GM21737 (cell line): ENCODE results near the gene TRPM3.

Experiments
- ATAC-seq: cut with Tn5 transposase; IDR thresholded peaks from one replicate; pipeline ENCODE4 v1.9.1; 2021; ENCODE audit warnings: mild to moderate bottlenecking, moderate library complexity; ENCODE audit not compliant: unreplicated experiment

The TRPM3 gene

GRCh38 chr9:71121275-71122021, at the start of gene TRPM3:
TRPM3 (minus strand) TSS chr9:71121621; CDS start chr9:71121354, 267 bp downstream.
- no peak for ATAC-seq

DNA sequence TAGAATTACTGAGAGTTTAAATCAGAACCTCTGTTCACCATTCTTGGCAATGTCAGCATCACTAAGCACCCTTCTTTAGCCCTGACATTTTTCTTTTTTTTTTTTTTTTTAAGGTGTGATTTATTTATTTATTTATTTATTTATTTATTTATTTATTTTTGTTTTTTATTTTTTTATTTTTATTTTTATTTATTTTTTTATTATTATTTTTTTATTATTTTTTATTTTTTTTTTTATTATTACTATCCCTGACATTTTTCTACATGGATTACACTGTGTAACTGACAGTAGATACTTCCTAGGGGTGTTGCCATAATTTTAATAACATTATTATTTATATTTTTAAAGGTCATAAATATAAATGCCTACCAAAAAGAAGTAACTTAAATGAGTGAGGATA, 47.0 kb upstream of the TRPM3 start:
- ATAC-seq, result no peak

DNA sequence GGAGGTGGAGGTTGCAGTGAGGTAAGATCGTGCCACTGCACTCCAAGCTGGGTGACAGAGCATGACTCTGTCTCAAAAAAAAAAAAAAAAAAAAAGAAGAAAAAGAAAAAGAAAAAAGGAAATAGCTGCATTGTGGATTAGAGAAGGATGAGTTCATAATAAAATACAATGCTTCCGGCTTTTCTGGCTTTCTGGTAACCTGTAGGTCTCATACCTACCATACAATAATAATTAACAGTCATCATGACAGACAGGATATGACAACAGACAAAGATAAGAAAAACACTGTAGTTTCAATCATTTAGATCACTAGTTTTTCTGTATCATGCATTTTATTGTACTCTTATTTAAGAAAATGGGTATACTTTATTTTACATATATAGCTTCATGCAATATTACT, 40.7 kb upstream of the TRPM3 start:
- no peak for ATAC-seq

DNA sequence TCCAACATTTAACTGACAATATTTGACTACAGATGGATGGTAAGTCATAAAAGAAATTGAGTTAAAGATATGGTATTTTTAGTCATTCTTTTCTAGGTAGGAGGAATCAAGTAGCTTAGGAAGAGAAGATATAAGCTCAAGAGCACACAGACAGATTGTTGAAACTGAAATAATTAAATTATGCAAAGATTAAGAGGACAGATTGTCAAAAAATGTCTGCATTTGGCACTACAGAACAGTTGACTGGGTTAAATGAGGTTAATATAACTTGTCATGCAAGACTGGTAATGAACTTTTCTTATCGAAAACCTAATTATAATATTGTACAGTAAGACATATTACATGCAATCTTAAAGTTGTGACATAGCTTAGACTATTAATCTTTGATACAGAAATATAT, 36.3 kb upstream of the TRPM3 start:
- ATAC-seq, result no peak

DNA sequence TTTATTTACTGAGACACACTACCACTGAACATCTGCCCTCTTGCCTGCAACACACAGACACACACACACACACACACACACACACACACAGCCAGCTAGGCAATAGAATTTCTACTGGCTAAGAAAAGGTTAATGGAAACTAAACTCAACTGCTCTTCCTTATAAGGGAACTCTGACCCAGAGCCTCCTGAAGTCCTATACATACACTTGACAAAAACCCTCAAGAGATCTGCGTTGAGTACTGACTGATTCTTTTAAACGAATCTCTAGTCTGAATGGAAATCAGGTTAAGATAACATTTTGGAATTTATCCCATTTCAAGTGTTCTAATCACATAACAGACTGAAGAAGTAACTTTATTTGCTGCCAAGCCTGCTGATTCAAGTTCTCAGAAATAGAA, 25.9 kb upstream of the TRPM3 start:
- ATAC-seq, result no peak

DNA sequence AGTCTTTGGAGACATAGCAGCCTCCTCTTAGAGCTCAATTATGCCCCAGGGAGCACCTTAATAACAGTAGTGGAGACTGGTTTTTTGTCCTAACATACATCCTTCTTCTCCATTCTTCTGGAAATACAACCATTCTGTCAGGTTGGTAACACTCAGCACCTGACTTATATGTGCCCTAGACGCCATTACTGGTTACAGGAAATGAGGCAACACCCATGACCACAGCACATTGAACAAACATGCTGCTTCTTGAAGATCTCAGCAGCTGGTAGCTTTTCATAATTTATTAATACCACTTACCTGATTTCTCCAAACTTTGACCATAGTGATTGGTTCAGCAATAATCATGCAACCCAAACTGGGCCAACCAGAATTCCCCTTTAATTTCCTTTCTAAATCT, 25.1 kb upstream of the TRPM3 start:
- no peak for ATAC-seq

DNA sequence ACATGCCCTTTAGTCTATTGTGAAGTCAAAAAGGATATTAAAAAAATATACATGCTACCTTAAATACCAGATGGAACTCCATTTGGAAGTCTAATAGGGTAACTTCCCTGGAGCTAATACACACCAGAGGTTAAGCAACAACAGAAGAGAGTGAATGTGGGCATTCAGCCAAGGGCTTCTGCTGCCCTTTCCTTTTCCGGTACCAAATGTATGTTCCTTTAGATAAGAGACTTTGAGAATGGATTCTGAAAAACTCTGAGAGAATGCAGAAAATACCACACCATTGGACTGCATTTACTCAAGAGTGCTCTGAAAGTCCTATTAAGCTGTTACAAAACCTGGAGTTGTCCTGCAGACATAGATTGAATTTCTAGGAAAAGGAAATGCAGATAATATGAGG, 23.8 kb upstream of the TRPM3 start:
- ATAC-seq, result no peak

DNA sequence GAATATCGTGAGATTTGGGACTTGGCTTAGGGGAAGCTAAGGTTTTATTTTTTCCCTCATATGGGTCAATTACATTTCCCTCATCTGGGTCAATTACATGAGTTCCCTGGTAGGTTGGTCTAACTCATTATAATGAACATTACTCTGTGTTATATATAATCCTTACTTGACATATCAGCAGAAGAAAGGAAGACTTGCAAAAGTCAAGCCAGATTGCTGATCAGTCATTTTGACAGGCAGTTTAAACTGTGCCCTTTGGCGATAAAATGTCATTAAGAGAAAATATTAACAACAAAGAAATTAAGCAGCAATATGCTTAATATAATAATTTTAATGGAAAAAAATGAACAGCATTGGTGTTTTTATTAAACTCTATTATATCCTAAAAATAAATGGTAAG, 23.1 kb upstream of the TRPM3 start:
- no peak for ATAC-seq

DNA sequence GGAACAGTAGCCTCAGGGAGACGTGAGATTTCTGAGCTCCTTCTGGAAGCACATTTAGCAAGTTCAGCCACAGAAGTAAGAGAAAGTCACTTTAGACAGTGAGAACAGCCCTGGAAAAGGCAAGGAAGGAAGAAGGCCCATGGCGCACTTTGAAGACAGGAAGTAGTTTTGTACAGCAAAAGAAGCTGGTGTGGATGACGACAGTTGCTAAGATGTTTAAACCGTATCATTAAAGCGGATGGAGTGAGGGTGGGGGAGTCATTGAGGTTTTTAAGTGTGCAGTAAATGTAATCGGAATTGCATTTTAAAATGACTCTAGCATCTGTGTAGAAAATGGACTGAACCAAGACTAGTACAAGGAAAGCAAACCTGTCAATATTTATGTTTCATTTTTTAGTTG, 15.3 kb upstream of the TRPM3 start:
- no peak for ATAC-seq

GRCh38 chr9:71131145-71131544, 9.7 kb upstream of the TRPM3 start:
- ATAC-seq, result no peak

GRCh38 chr9:71130521-71130920, 9.1 kb upstream of the TRPM3 start:
- no peak for ATAC-seq

DNA sequence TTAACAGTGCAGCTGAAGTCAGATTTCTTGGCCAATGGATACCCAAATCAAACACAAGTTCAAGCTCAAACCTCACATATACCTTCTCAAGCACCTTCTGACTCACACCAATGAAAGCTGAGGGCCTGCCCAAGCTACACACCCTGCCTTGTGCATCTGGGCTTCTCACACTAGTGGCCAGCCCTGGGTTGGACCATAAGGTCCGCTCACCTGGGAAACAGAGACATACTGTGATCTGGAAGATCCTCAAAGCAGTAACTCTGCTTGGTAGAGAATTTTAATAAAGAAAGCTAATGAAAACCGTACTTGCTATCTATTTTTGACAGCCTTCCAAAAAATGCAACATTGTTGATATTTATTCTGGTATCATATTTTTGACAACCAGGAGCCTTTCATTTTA, 7.4 kb upstream of the TRPM3 start:
- ATAC-seq, result no peak

GRCh38 chr9:71127301-71127700, 5.9 kb upstream of the TRPM3 start:
- no peak for ATAC-seq

GRCh38 chr9:71122421-71122820, 1.0 kb upstream of the TRPM3 start:
- ATAC-seq, result no peak

DNA sequence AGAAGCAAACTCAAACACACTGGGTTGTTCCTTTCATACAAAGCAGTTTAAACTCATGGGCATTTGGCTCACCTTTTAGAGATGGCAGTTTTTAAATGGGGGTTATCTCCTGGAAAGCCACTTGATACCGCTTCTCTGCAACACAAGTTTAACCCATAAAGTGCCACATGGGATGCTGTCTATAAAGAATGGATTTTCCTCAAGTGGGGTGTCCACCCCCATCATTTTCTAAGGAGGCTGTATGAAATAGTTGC, 528 bp upstream of the TRPM3 start:
- no peak for ATAC-seq

DNA sequence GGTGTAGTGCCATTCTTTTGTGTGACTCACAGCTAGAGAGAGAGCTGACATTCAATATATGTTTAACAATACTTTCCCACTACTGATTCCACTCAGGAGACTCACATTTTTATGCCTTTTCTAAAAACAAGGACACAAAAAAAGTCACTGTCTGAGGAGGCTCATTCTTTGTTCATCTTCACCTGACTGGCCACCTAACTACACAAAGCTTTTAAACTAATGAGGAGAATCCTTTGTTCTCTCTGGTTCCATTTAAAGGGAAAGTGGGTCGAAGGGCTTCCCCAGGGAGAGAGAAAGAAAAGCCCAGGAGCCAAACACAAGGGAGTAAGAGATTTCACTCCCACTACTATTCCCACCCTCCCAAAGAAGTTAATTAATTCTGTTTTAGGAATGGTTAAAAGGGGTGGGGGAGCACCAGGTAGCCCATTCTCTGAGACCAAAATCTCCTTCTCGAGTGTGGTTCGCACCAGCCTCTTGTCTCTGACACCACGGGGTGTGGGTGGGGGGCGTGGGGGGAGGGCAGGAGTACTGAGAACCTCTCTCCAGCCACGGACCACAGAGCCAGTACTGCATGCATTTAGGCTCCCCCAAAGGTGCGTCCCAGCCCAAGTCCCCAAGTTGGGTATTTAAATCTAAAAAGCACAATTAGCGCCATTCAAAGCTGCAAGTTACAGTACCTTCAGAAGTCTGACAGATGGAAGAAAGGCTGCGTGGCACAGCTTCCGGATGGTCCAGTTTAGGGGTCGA, 747 bp downstream of the TRPM3 start:
- ATAC-seq, result no peak

GRCh38 chr9:71119746-71120145, 1.7 kb downstream of the TRPM3 start:
- no peak for ATAC-seq

DNA sequence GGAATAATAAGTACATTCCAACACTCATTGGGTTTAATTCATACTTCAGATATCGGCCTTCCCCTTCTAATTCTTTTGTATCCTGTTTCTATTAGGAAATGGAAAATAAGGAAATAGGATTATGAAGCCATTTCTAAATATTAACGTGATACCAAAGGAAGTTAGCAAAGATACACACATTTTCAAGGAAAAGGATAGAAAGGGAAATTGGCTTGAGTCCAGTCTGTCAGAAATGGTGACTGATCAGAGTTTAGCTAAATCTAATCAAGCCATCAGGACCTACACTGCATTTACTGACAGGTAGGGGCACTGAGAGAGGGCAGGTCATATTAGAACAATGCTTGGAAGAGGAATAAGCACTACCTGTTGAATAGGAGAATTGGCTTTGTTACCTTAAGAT, 3.1 kb downstream of the TRPM3 start:
- ATAC-seq, result no peak

DNA sequence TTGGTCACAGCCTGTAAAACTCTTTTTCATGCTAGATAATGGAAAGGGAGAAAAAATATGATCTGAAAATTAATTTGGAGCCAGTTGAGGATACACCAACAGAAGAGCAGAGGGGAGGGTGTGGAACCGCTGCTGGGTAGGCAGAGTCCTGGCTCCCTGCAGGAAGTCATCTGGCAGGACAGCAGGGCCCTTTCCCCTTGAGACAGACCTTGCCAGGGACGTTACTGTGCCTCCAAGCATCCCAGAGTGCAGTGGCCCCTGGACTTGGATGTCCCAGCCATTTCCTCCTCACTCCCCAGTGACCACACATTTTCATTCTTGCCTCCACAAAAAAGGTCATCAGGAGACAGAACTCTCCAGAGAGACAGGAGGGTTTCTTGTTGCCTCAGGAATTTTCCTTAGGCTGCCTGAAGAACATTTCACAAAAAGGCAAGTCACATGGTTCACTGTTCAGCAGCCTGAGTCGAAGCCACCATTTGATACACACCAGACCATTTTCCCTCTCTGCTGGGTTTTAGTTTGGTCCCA, 5.9 kb downstream of the TRPM3 start:
- ATAC-seq, result no peak

GRCh38 chr9:71112866-71113265, 8.6 kb downstream of the TRPM3 start:
- no peak for ATAC-seq

- ATAC-seq, result no peak
Measured at GRCh38 chr9:71108937-71109336, 12.5 kb downstream of the TRPM3 start.

DNA sequence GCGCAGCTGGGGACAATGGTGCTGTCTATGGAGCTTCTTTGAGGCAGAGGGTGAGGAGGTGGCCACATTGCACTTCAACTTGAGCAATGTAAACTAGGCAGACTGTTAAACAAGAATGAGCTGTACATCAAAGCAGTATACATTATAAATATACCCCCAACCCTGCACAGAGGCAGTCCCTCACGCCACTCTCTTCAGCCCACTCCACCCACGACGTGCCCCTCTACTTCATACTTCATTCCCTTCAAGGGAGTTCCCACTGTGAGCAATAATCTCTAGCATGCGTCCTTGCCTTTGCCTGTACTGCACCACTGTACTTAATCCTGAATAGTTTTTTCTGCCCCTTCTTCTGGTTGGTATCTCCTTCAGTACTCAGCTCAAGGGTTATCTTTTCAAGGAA, 14.4 kb downstream of the TRPM3 start:
- ATAC-seq, result no peak

DNA sequence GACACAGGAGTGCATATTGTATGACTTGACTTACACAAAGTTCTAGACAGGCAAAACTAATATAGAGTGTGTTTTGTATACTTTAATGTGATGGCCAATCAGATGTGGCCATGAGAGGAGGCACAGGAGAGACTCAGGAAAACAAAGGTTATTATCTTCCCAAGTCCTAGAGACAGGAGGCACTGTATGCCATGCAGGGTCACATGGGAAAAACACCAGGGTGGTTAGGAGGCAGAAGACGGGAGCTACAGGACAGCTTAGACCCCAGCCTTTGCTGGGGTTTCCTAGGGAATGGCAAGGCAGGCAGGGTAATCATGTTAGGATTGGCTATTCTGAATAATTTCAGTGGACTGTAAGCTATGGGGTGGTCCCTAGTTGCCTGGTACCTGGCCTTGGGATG, 16.2 kb downstream of the TRPM3 start:
- ATAC-seq, result no peak
